ENCODE results near the gene GPRC5D.

DNA sequence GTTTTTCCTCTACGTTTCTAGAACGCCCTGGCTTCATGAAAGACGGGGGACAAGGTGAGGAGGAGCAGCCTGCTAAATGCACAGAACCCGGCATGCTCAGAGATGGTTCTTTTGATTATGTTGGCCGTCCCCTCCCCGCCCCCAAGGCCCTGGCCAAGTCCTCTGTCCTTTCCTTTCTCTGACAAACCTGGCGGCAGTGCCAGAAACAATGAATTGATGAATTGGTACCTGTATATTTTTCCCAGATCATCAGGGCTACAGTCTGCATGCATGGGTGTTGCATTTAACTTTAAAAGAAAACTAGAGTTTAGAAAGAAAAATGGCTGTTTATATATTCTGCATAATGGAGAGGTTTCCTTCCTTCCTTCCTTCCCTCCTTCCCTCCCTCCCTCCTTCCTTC lies 29.0 kb downstream of the GPRC5D start:
- TF ChIP-seq, protein P1, sequence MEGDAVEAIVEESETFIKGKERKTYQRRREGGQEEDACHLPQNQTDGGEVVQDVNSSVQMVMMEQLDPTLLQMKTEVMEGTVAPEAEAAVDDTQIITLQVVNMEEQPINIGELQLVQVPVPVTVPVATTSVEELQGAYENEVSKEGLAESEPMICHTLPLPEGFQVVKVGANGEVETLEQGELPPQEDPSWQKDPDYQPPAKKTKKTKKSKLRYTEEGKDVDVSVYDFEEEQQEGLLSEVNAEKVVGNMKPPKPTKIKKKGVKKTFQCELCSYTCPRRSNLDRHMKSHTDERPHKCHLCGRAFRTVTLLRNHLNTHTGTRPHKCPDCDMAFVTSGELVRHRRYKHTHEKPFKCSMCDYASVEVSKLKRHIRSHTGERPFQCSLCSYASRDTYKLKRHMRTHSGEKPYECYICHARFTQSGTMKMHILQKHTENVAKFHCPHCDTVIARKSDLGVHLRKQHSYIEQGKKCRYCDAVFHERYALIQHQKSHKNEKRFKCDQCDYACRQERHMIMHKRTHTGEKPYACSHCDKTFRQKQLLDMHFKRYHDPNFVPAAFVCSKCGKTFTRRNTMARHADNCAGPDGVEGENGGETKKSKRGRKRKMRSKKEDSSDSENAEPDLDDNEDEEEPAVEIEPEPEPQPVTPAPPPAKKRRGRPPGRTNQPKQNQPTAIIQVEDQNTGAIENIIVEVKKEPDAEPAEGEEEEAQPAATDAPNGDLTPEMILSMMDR (IDR thresholded peaks at IDR 0.05), result no peak
- TF ChIP-seq POLR2A (IDR thresholded peaks at IDR 0.05), result no peak

All from right lobe of liver (tissue), 4 donors.